Activated naive CD8-positive, alpha-beta T cell treated with anti-CD3 and anti-CD28 coated beads, Interleukin-2, amount 10 ng/mL, durations not matched to agents 7 days and 5 days (primary cell): ENCODE measurements around the gene ADAMTS12. TPM values are rescaled to one million over a fixed set of nuclear protein-coding genes. Genes with fewer than 3 reads are reported as not detected.

Source experiments
- total RNA-seq, 2 experiments: library from RNA; stranded (reverse); gene quantifications; one replicate each; pipeline ENCODE4 v1.2.3, GENCODE V29; 2021

Gene ADAMTS12
- total RNA-seq, 2 experiments from 2014 or later, result not detected

Other genes with a start within 250 kb of the ADAMTS12 start
- not detected for gene RXFP3, start 44.4 kb upstream of the ADAMTS12 start, total RNA-seq
- gene SLC45A2, start 92.7 kb upstream of the ADAMTS12 start, total RNA-seq, result under 1 TPM in 1 of 2 experiments, not detected in 1; 0.40 TPM
- 1 to 10 TPM; 5.9 to 6.1 TPM for gene AMACR, start 116.1 kb upstream of the ADAMTS12 start, total RNA-seq
- 1 to 10 TPM; 4.1 to 4.8 TPM for gene C1QTNF3, start 151.2 kb upstream of the ADAMTS12 start, total RNA-seq